Measurements from ENCODE around the gene ACTR3.

ACTR3 gene

DNA sequence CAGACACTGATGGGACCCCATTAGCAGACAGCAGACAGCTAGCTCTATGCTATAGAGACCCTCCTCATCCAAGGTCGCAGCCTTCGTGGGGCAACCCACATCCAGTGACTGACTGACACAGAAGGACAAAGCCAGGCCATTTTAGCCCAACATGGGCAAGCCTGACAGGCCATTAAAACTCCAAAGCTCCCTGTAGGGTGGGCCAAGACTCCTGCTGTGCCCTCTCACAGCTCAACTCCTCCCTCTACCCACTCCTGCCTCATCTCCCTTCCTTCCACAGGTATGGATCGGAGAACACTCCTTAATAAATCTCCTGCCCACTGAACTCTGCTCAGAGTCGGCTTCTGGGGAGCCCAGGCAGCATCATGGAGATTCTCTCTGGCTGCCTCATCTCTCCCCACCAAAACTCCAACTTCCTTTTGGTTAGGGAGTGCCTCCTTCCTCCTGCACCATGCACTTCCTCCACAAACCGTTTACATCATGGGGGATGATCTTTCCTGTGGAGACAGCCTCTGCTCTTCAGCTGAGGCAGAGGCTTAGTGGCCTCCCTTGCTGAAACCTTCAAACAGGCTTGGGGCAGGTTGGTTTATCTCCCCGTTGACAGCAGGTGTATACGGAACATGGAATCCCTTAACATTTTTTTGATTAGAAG lies 86.5 kb downstream of the ACTR3 start:
- Histone ChIP-seq H3K27ac (no peak overlapping the region), H3K4me3 (ENCODE audit: low read depth, low read length) (no peak overlapping the region), H3K36me3 (replicated peaks) (peaks cover 22% of the 10 kb centered on the region), H3K27me3 (replicated peaks) (no peaks in the 10 kb centered on the region)
- in situ Hi-C loops (cut with HindIII; ENCODE audit: low pct_ligation_motif_present, low sequenced_read_pairs), result no loop called here
- no peak for DNase-seq
- TF ChIP-seq, protein P1, sequence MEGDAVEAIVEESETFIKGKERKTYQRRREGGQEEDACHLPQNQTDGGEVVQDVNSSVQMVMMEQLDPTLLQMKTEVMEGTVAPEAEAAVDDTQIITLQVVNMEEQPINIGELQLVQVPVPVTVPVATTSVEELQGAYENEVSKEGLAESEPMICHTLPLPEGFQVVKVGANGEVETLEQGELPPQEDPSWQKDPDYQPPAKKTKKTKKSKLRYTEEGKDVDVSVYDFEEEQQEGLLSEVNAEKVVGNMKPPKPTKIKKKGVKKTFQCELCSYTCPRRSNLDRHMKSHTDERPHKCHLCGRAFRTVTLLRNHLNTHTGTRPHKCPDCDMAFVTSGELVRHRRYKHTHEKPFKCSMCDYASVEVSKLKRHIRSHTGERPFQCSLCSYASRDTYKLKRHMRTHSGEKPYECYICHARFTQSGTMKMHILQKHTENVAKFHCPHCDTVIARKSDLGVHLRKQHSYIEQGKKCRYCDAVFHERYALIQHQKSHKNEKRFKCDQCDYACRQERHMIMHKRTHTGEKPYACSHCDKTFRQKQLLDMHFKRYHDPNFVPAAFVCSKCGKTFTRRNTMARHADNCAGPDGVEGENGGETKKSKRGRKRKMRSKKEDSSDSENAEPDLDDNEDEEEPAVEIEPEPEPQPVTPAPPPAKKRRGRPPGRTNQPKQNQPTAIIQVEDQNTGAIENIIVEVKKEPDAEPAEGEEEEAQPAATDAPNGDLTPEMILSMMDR (IDR thresholded peaks at IDR 0.05; ENCODE audit: low read depth, low read length, missing control alignments), result no peak

DNA sequence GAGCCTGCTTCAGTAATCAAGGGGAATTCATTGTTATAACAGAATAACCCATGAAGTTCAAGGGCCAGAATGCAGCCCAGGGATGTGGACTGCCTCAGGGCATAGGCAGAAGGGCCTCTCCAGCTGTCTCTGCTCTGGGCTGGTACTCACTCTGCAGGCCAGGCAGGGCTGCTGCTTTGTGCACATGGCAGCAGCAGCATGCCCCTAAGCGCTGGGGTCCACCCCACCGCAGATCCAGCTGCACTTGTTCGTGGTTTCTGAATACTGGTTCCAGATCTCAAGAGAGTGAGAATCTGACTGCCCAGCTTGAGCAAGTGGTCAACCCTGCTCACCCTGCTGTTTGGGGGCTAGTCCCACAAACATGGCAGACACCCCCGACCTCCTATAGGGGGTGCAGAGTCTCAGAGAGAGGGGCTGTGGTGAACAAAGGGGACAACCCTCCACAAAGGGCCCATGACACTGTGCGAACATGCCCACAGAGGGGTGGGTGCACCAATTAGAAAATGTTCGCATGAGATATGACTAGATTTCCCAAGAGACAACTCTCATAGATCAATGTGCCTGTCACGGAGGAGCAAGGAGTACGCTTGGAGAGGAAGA lies 87.3 kb downstream of the ACTR3 start:
- peaks cover 19% of the 10 kb centered on the region for H3K36me3 ChIP-seq (replicated peaks)
- no peaks in the 10 kb centered on the region for H3K27me3 ChIP-seq (replicated peaks)
- H3K27ac ChIP-seq, result no peak overlapping the region
- no peak for DNase-seq
- TF ChIP-seq, protein P1 (IDR thresholded peaks at IDR 0.05; ENCODE audit: low read depth, low read length, missing control alignments), result no peak
- H3K4me3 ChIP-seq (ENCODE audit: low read depth, low read length), result no peak overlapping the region
- in situ Hi-C loops (cut with HindIII; ENCODE audit: low pct_ligation_motif_present, low sequenced_read_pairs), result no loop called here

DNA sequence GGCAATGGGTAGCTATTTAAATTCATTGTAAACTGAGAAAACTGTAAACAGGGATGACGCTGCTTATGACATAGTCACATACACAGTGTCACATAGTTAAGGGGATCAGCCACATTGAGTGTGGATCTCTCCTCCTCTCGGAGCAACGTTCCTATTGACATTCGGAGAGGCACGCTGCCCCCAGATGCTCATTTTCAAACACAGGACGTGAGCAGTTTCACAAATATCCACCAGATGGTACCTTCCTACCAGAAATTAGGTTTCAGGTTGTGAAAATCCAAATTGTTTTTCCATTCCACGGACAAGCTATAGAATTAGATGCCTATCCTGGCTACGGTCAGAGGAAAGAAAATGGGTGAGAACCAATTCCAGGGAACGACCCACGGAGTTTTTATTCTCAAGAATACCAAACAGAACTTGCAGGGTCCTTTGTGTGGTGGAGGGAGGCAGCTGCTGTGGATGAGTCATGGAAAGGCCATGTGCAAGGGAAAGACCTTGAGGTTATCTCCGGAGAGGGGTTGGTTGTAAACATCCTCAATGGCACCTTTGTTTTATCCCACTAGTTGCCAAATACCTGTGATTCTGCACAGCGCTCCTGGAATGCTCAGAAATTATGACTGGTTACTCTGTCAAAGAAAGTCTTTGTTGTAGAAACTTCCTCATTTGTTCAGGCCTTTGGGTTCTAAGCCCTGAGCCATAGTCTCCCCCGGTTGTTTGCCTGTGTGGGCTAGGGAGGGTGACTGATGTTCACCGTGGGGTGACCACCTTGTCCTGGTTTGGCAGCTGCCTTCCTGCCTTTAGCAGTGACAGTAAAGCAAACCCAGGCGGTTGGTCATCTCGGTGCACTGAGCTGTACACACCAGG lies 88.0 kb downstream of the ACTR3 start:
- Histone ChIP-seq H3K27ac (no peak overlapping the region), H3K4me3 (ENCODE audit: low read depth, low read length) (no peak overlapping the region), H3K27me3 (replicated peaks) (no peaks in the 10 kb centered on the region), H3K36me3 (replicated peaks) (peaks cover 13% of the 10 kb centered on the region)
- peak; percentile 28 for DNase-seq
- TF ChIP-seq, protein P1 (IDR thresholded peaks at IDR 0.05; ENCODE audit: low read depth, low read length, missing control alignments), result peak; percentile 62
- in situ Hi-C loops (cut with HindIII; ENCODE audit: low pct_ligation_motif_present, low sequenced_read_pairs), result no loop called here

DNA sequence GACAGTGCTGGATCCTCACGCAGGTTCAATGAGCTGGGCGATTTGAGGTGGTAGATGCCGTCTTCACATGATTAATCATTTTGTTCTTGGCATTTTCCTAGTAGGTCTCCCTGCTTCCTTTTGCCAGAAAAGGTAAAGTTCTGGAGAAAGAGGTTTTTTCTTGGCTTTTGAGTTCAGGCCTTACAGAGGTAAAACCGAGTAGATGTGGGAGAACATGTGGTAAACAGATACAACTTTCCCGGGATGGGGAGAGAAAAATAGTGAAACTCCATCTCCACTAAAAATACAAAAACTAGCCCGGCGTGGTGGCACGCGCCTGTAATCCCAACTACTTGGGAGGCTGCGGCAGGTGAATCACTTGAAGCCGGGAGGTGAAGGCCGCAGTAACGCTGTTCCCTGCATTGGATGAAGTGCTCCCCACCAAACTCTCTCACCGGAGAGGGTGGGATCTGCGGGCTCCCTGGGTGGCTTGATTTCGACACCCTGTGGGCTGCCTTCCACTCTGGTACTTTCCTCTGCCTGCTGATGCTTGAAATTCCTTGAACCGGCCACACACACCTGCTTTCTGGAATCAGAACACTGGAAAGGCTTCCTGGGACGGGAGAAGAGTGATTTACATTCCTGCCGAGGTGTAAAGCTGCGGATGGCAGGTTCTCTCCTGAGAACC lies 88.8 kb downstream of the ACTR3 start:
- Histone ChIP-seq H3K36me3 (replicated peaks) (peaks cover 11% of the 10 kb centered on the region), H3K27ac (no peak overlapping the region), H3K4me3 (ENCODE audit: low read depth, low read length) (no peak overlapping the region), H3K27me3 (replicated peaks) (no peaks in the 10 kb centered on the region)
- TF ChIP-seq, protein P1 (IDR thresholded peaks at IDR 0.05; ENCODE audit: low read depth, low read length, missing control alignments), result no peak
- no peak for DNase-seq
- in situ Hi-C loops (cut with HindIII; ENCODE audit: low pct_ligation_motif_present, low sequenced_read_pairs), result no loop called here

DNA sequence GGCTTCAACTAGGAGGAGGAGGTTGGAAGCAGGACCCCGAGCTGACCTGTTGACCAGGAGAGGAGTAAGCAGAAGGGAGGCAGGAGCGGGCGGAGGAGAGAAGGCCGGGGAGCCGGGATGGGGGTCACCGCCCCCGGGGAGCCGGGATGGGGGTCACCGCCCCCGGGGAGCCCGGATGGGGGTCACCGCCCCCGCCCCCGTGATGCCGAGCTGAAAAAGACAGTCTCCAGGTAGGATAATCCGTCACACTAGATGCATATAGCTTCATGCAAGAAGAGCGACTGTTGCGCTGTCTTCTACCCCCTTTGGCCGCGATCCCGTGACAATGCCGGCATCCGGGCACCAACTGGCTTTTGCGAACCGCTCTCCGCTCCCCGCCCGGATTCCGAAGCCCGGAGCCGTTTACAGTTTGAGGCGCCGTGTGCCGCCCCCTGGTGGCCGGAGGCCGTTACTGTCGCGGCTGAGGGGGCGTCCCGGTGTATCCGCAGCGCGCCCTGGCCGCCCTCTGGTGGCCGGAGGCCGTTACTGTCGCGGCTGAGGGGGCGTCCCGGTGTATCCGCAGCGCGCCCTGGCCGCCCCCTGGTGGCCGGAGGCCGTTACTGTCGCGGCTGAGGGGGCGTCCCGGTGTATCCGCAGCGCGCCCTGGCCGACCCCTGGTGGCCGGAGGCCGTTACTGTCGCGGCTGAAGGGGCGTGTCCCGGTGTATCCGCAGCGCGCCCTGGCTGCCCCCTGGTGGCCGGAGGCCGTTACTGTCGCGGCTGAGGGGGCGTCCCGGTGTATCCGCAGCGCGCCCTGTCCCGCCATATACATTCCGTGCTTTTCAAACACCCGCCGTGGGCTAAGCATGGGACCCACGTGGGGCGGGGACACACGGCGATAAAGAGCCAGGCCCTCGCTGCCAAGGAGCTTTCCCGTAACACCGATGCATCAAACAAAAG lies 89.6 kb downstream of the ACTR3 start:
- TF ChIP-seq, protein P1 (IDR thresholded peaks at IDR 0.05; ENCODE audit: low read depth, low read length, missing control alignments), result peak; percentile 50
- Histone ChIP-seq H3K27me3 (replicated peaks) (no peaks in the 10 kb centered on the region), H3K4me3 (ENCODE audit: low read depth, low read length) (no peak overlapping the region), H3K36me3 (replicated peaks) (peaks cover 8% of the 10 kb centered on the region), H3K27ac (no peak overlapping the region)
- DNase-seq, result no peak
- in situ Hi-C loops (cut with HindIII; ENCODE audit: low pct_ligation_motif_present, low sequenced_read_pairs), result no loop called here
